Measurements from ENCODE around the gene NKX6-2. TPM values are rescaled to one million over a fixed set of nuclear protein-coding genes. Genes with fewer than 3 reads are reported as not detected.

The NKX6-2 gene
- 5.8 TPM for total RNA-seq

GRCh38 chr10:132785723-132786475, at the start of gene NKX6-2:
Gene NKX6-2 (minus strand): TSS chr10:132786147. CDS start chr10:132785948, 199 bp downstream.

Other genes starting within 250 kb of the NKX6-2 start
- 84.0 TPM for gene INPP5A, start 248.4 kb downstream of the NKX6-2 start, total RNA-seq
- 9.2 TPM for gene CFAP46, start 156.4 kb upstream of the NKX6-2 start, total RNA-seq